BJ (cell line): ENCODE measurements around the gene SPRR4. TPM values are rescaled to one million over a fixed set of nuclear protein-coding genes. Genes with fewer than 3 reads are reported as not detected.

ENCODE experiments used
- CTCF ChIA-PET: fragments of 350-600 bp; formaldehyde crosslinking; extraction: SDS; loops from one replicate; lab custom pipeline; 2021; ENCODE audit warnings: antibody characterized with exemption, inconsistent platforms; lab: Yijun Ruan, JAX
- POLR2A ChIA-PET: fragments of 300-600 bp; sonication (Branson Sonifier 250); formaldehyde crosslinking; extraction: SDS; loops from one replicate; lab custom pipeline; 2021; ENCODE audit warnings: antibody characterized with exemption; lab: Charles Lee
- DNase-seq: peaks from one replicate; pipeline ENCODE4 v3.0.0-alpha.2; 2011; ENCODE audit warnings: low read depth
- H3K27me3 ChIP-seq: 2 replicates; pipeline ENCODE4 v1.6.0; 2011; ENCODE audit warnings: low read length; ENCODE audit not compliant: control insufficient read depth, insufficient read depth
- H3K36me3 ChIP-seq: 2 replicates; pipeline ENCODE4 v1.5.1; 2011; ENCODE audit warnings: low read length; ENCODE audit not compliant: control insufficient read depth, insufficient read depth
- H3K4me3 ChIP-seq: 2 replicates; pipeline ENCODE4 v1.5.1; 2011; ENCODE audit warnings: low read depth, mild to moderate bottlenecking, control low read depth, low read length
- CTCF ChIP-seq: IDR thresholded peaks from 2 replicates; pipeline ENCODE4 v1.5.1; 2011; ENCODE audit warnings: low read depth, mild to moderate bottlenecking, control low read depth, inconsistent platforms, low read length, moderate library complexity; ENCODE audit not compliant: insufficient read depth
- polyA plus RNA-seq: library from polyadenylated mRNA; depleted of rRNA; stranded (reverse); fragments of >200 nt; gene quantifications from 2 replicates; pipeline ENCODE4 v1.2.3, GENCODE V29; 2011

Gene SPRR4
- polyA plus RNA-seq, 1 experiment, result not detected

GRCh38 chr1:152933196-152933595 lies 37.3 kb upstream of the SPRR4 start:
- CTCF ChIA-PET, result interaction anchor here (1.3 to 3.0 kb wide), 2 partner anchors 62 to 64 kb away, joined by 4 to 7 read pairs; no protein-coding TSS in a partner anchor
- POLR2A ChIA-PET, result no interaction called here
- H3K36me3 ChIP-seq, result no peaks in the 10 kb centered on the region
- no peaks in the 10 kb centered on the region; the same call in 1 of the 2 replicates for H3K27me3 ChIP-seq
- no peak for DNase-seq
- TF ChIP-seq CTCF, result no peak
- no peak overlapping the region for H3K4me3 ChIP-seq

DNA sequence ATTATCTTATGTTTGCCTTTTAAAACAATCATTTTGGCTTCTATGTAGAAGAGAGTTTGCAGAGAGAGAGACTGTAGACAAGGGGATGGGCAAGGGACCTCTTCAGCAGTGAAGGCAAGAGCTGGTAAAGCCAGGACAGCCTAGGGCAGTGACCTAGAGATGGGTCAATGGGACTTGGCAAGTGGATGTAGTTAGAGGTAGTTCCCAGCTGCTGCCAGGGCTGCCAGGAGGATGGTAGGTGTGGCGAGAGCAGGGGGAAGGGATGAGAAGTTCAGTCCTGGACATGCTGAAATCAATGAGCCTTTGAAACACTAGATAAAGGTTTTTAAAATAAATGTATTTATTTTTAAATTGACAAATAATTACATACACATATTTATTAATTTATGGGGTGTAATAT lies 29.8 kb upstream of the SPRR4 start:
- POLR2A ChIA-PET, result no interaction called here
- no peak for DNase-seq
- H3K27me3 ChIP-seq, result no peaks in the 10 kb centered on the region
- TF ChIP-seq CTCF, result no peak
- no peak overlapping the region for H3K4me3 ChIP-seq
- H3K36me3 ChIP-seq, result no peaks in the 10 kb centered on the region
- CTCF ChIA-PET, result no interaction called here

DNA sequence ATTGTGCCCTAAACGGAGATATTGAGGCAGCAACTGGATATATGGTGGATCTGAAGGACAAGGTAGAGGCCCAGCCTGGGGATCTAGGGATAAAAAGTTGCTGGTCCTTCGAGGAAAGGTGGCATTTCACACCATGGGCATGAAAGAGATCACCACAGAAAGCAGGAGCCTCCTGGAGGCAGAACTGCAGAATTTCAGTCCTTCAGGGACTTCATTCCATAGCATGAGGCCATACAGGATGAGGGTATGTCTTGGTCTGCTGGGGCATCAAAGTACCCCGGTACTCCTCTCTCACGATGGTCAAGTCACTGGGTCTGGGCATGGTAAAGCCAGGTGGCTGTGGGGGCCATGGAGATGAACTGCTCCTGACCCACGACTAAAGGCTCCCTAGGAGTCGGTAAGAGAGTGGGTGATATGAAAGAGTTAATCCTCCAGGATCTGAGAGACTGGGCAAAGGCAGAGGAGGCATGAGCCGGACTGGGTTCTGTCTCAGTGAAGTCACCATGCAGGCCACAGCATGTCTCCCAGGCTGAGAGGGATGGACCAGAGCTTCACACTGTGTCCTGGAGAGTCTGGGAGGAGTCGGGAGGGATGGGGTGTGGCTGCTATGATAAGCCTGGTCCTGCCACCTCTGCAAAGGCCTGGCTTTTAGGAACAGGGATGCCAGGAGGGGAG lies 29.3 kb upstream of the SPRR4 start:
- CTCF ChIA-PET, result no interaction called here
- Histone ChIP-seq H3K36me3 (no peaks in the 10 kb centered on the region), H3K4me3 (no peak overlapping the region), H3K27me3 (peaks cover 2% of the 10 kb centered on the region; the same call in 1 of the 2 replicates)
- DNase-seq, result no peak
- TF ChIP-seq CTCF, result no peak
- POLR2A ChIA-PET, result no interaction called here

DNA sequence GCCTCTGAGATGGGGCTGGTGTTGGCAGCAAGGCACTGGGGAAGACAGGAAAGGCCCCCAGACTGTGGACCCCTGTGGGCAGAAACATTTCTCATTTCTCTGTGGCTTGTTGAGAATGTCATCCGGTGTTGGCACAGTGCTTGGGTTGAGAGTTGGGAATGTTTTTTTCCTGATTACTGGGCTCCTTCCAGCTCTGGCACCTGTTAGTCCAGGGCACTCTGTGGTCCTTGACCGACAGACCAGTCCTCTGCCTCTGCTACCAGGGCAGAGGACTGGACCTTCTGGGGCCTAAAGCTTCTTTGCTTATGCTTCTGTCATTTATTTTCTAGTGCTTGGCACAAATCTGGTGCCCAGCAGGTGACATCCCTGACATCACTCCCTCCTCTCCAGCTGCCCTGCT lies 28.3 kb upstream of the SPRR4 start:
- peaks cover 2% of the 10 kb centered on the region; the same call in 1 of the 2 replicates for H3K27me3 ChIP-seq
- POLR2A ChIA-PET, result no interaction called here
- no peak for DNase-seq

DNA sequence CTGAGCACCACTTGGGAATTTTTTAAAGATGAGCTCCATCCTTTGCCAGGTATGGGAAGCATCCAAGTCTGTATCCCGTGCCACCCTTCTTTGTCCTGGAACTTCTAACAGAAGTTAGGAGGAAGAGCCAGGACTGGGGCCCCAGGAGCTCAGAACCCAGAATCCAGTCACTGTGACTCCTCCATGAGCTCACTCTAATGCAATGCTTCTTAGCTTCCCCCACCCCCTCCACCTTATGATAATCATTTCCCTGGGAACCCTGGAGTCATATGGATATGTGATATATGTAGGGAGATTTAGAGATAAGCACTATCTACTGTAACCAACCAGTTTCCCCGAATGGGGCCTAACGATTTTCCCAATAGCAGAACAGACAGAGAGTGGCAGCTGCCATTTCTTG lies 24.2 kb upstream of the SPRR4 start:
- TF ChIP-seq CTCF, result no peak
- no peak for DNase-seq
- ChIA-PET POLR2A (no interaction called here), CTCF (interaction anchor here (1.1 to 2.2 kb wide), 2 partner anchors 20 to 76 kb away, joined by 5 to 7 read pairs; no protein-coding TSS in a partner anchor)
- Histone ChIP-seq H3K36me3 (no peaks in the 10 kb centered on the region), H3K4me3 (no peak overlapping the region), H3K27me3 (peaks cover 4% of the 10 kb centered on the region; the same call in 1 of the 2 replicates)

More for the DNA sequence above, 28.3 kb upstream of the SPRR4 start:
- H3K36me3 ChIP-seq, result no peaks in the 10 kb centered on the region
- H3K4me3 ChIP-seq, result no peak overlapping the region
- CTCF ChIA-PET, result no interaction called here
- no peak for TF ChIP-seq CTCF
